GM12872 (cell line): Measurements from ENCODE around the gene GRIK2.

Source experiments
- CTCF ChIP-seq: IDR thresholded peaks from 3 replicates; pipeline ENCODE4 v1.5.1; 2011; ENCODE audit warnings: low read depth, mild to moderate bottlenecking, low read length, moderate library complexity; ENCODE audit not compliant: insufficient read depth

GRIK2 gene

GRCh38 chr6:101522254-101522653 lies 128.7 kb downstream of the GRIK2 start:
- no peak for TF ChIP-seq CTCF

- TF ChIP-seq CTCF: no peak
These were observed 134.0 kb downstream of the GRIK2 start for GRCh38 chr6:101527467-101527866.

GRCh38 chr6:101528801-101529200 lies 135.3 kb downstream of the GRIK2 start:
- no peak for TF ChIP-seq CTCF

DNA sequence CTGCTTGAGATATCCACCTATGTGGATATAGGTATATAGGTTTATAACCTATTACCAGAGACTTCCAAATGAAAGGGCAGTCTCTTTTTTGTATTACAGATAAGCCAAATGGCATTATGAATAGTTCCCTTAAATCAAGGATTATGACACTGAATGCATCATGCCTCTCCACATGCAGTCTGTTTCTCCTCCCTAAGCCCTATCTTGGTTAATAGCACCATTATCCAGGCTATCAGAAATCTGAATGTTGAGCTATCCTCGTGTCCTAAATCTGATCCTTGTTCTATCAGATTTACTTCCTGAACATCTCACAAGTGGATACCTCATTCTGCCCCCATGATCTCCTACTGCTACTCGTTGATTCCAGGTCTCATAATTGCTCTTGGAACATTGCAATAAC lies 138.0 kb downstream of the GRIK2 start:
- no peak for TF ChIP-seq CTCF

GRCh38 chr6:101534386-101534785 lies 140.9 kb downstream of the GRIK2 start:
- no peak for TF ChIP-seq CTCF

- TF ChIP-seq CTCF: no peak
These were observed 141.3 kb downstream of the GRIK2 start for GRCh38 chr6:101534821-101535220.

DNA sequence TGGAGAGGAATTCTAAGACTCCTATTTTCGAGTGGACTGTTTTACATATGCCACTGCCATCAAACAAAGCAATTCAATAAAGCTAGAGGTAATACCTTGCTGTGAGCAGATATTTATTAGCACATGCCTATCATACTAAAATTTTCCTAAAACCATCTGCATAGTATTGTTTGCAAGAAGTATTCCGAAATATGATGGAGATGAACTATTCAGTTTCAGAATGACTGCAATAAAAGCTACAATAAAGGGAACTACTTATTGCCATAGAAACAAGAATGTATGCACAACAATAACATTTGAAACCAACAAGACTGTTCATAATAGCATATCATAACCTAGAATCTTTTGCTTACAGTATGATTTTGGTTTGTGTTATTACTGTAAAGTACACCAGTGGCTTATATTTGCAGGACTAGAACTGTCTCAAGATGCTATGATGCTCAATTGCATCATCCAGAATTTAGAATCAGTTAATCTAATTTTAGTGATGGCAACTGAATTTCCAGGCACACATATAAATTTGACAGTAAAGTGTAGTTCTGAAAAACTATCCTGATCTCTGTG lies 144.3 kb downstream of the GRIK2 start:
- TF ChIP-seq CTCF: no peak
